ENCODE measurements around the gene GSC2.

GSC2 gene

GRCh38 chr22:19114984-19115552, 35.0 kb downstream of the GSC2 start:
- DNase-seq = no peak

- no peak for DNase-seq
Observed at GRCh38 chr22:19113429-19113828, 36.7 kb downstream of the GSC2 start.

GRCh38 chr22:19111584-19111983, 38.5 kb downstream of the GSC2 start:
- DNase-seq = no peak

- peak; percentile 51 for DNase-seq
Observed at GRCh38 chr22:19111140-19111539, 39.0 kb downstream of the GSC2 start.

- DNase-seq = no peak
Observed at GRCh38 chr22:19110646-19111045, 39.4 kb downstream of the GSC2 start.

GRCh38 chr22:19110064-19110458, 40.0 kb downstream of the GSC2 start:
- no peak for DNase-seq

GRCh38 chr22:19109198-19110063, 40.7 kb downstream of the GSC2 start:
- no peak for DNase-seq

- no peak for DNase-seq
Observed at GRCh38 chr22:19108807-19109197, 41.3 kb downstream of the GSC2 start.

GRCh38 chr22:19107730-19108074, 42.4 kb downstream of the GSC2 start:
- DNase-seq = no peak

- no peak for DNase-seq
Observed at GRCh38 chr22:19106886-19107729, 43.0 kb downstream of the GSC2 start.

GRCh38 chr22:19105867-19106802, 44.0 kb downstream of the GSC2 start:
- DNase-seq = peak; percentile 14

- DNase-seq = no peak
Observed at GRCh38 chr22:19105456-19105855, 44.6 kb downstream of the GSC2 start.

- DNase-seq = no peak
Observed at GRCh38 chr22:19103880-19104821, 45.9 kb downstream of the GSC2 start.

- no peak for DNase-seq
Observed at GRCh38 chr22:19098157-19098556, 51.9 kb downstream of the GSC2 start.

GRCh38 chr22:19097518-19097917, 52.6 kb downstream of the GSC2 start:
- DNase-seq = no peak
